Esophagus squamous epithelium (tissue), 5 donors: ENCODE data around the gene OVOL1. TPM values are rescaled to one million over a fixed set of nuclear protein-coding genes. Genes with fewer than 3 reads are reported as not detected.
A peak's percentile ranks its signal among the peaks of the same experiment; 100 is the strongest.
"Not testable (repeated sequence)": the region's sequence is repeated elsewhere in the genome, so short reads cannot be mapped to it uniquely, and the experiment has no call there.

Experiments
- DNase-seq: peaks from one replicate; lab custom pipeline; 2025; lab: John Stamatoyannopoulos, UW
- H3K27ac ChIP-seq, 4 donors: fragments of 200-600 bp; sonication (generic); one replicate each; pipeline ENCODE4 v1.5.1; 2016 to 2019; ENCODE audit warnings: mild to moderate bottlenecking in 1 of 4
- H3K27me3 ChIP-seq, 4 donors: fragments of 200-600 bp; sonication (generic); 1 replicate in 3 of 4; 2 replicates in 1 of 4; pipeline versions ENCODE4 v1.5.1 to v1.6.0; 2017 to 2021; ENCODE audit warnings: antibody characterized with exemption in 1 of 4
- H3K36me3 ChIP-seq, 3 donors: fragments of 200-600 bp; sonication (generic); one replicate each; pipeline ENCODE4 v1.5.1; 2016 to 2019
- H3K4me1 ChIP-seq, 3 donors: fragments of 200-600 bp; sonication (generic); one replicate each; pipeline ENCODE4 v1.5.1; 2017 to 2019
- H3K4me3 ChIP-seq, 4 donors: fragments of 200-600 bp; sonication (generic); 1 replicate in 3 of 4; 2 replicates in 1 of 4; pipeline ENCODE4 v1.5.1; 2016 to 2019; ENCODE audit warnings: mild to moderate bottlenecking in 2 of 4, moderate library complexity in 1 of 4
- H3K9me3 ChIP-seq, 3 donors: fragments of 200-600 bp; sonication (generic); one replicate each; pipeline ENCODE4 v1.5.1; 2016 to 2019
- CTCF ChIP-seq, 6 experiments: fragments of 450-650 bp in 4 of 6; fragments of 200-600 bp in 2 of 6; sonication (generic) in 2 of 6; IDR thresholded peaks; one replicate each; pipeline ENCODE4 v1.5.1; 2016 to 2019; ENCODE audit warnings: antibody characterized with exemption in 6 of 6, mild to moderate bottlenecking in 4 of 6, moderate library complexity in 4 of 6
- POLR2A ChIP-seq, 4 donors: fragments of 450-650 bp; IDR thresholded peaks; one replicate each; pipeline ENCODE4 v1.6.1; 2017; ENCODE audit warnings: antibody characterized with exemption in 4 of 4, mild to moderate bottlenecking in 4 of 4, moderate library complexity in 3 of 4
- WGBS, 2 donors: methylation state at CpG; one replicate each; pipeline ENCODE4 v1.1.5; 2018; 5-methylcytosine and 5-hydroxymethylcytosine counted together
- intact Hi-C: fragments of 100-400 bp; cut with DNase I; formaldehyde crosslinking; loops from one replicate; pipeline ENCODE4 v1.15.0; 2022
- total RNA-seq, 4 donors: library from RNA; depleted of rRNA; stranded (reverse); fragments of >200 nt; gene quantifications; one replicate each; pipeline ENCODE4 v1.1.0, GENCODE V29; 2016
- donor health status: DM: yes; HTN: yes; CAD: no.

Gene OVOL1
- total RNA-seq, 4 donors from 2014 or later, result 26.5 to 90.9 (median 55.3) TPM

- H3K27me3 ChIP-seq, result peaks cover 0 to 30% (median 0%) of the 10 kb centered on the region in 4 donors
- peaks cover 0 to 4% (median 0%) of the 10 kb centered on the region in 3 donors for H3K4me1 ChIP-seq
- no peak overlapping the region for H3K27ac ChIP-seq
- WGBS, 2 donors, result 60 to 81% methylated on average over 8 of the region's 18 CpGs
- TF ChIP-seq CTCF (IDR thresholded peaks at IDR 0.05) (peak in 2 of 6 experiments; percentile 12 to 24), POLR2A (IDR thresholded peaks at IDR 0.05) (no peak)
- no peak for DNase-seq
- intact Hi-C loops, result no loop called here
- H3K9me3 ChIP-seq, result no peaks in the 10 kb centered on the region
- no peaks in the 10 kb centered on the region for H3K36me3 ChIP-seq
- no peak overlapping the region for H3K4me3 ChIP-seq
Measured at GRCh38 chr11:65744026-65744698, 42.7 kb upstream of the OVOL1 start.

- peaks cover 0 to 4% (median 0%) of the 10 kb centered on the region in 3 donors for H3K4me1 ChIP-seq
- no peaks in the 10 kb centered on the region for H3K9me3 ChIP-seq
- no peak for DNase-seq
- no peak overlapping the region for H3K27ac ChIP-seq
- 79 to 82% methylated on average over 5 to 7 of the region's 8 CpGs for WGBS, 2 donors
- no peaks in the 10 kb centered on the region for H3K36me3 ChIP-seq
- intact Hi-C loops, result no loop called here
- TF ChIP-seq CTCF (IDR thresholded peaks at IDR 0.05) (no peak), POLR2A (IDR thresholded peaks at IDR 0.05) (no peak)
- H3K27me3 ChIP-seq, result peaks cover 0 to 33% (median 0%) of the 10 kb centered on the region in 4 donors
- no peak overlapping the region for H3K4me3 ChIP-seq
Measured at GRCh38 chr11:65744699-65745042, 42.2 kb upstream of the OVOL1 start.

- Histone ChIP-seq H3K4me3 (no peak overlapping the region), H3K27me3 (peaks cover 0 to 37% (median 0%) of the 10 kb centered on the region in 4 donors), H3K27ac (no peak overlapping the region), H3K4me1 (peaks cover 0 to 4% (median 0%) of the 10 kb centered on the region in 3 donors), H3K9me3 (no peaks in the 10 kb centered on the region), H3K36me3 (no peaks in the 10 kb centered on the region)
- WGBS, 2 donors, result 75 to 100% methylated on average over 4 to 6 of the region's 17 CpGs
- intact Hi-C loops, result no loop called here
- no peak for DNase-seq
- TF ChIP-seq POLR2A (IDR thresholded peaks at IDR 0.05) (no peak), CTCF (IDR thresholded peaks at IDR 0.05) (no peak)
Measured at GRCh38 chr11:65745049-65745448, 41.8 kb upstream of the OVOL1 start.

- H3K4me3 ChIP-seq, H3K27me3 ChIP-seq, H3K27ac ChIP-seq, H3K4me1 ChIP-seq, H3K36me3 ChIP-seq, DNase-seq, intact Hi-C loops, H3K9me3 ChIP-seq: not testable (repeated sequence)
- WGBS, 2 donors, result 68 to 76% methylated on average over 3 to 4 of the region's 5 CpGs
Measured at GRCh38 chr11:65762169-65762568, 24.7 kb upstream of the OVOL1 start.

- DNase-seq, result not testable (repeated sequence)
Measured at GRCh38 chr11:65762816-65763215, 24.0 kb upstream of the OVOL1 start.

GRCh38 chr11:65764434-65764833 lies 22.4 kb upstream of the OVOL1 start:
- no peak for DNase-seq
- WGBS, 2 donors, result 72 to 87% methylated on average over 5 of the region's 5 CpGs
- H3K4me3 ChIP-seq, result no peak overlapping the region

More at GRCh38 chr11:65762816-65763215, 24.0 kb upstream of the OVOL1 start:
- WGBS, 2 donors, result no CpG with 5 or more reads among the region's 29 CpGs
- H3K36me3 ChIP-seq, H3K27me3 ChIP-seq, H3K4me3 ChIP-seq, H3K4me1 ChIP-seq, H3K27ac ChIP-seq, H3K9me3 ChIP-seq, intact Hi-C loops: not testable (repeated sequence)

More at GRCh38 chr11:65764434-65764833, 22.4 kb upstream of the OVOL1 start:
- H3K27me3 ChIP-seq, result peaks cover 0 to 6% (median 0%) of the 10 kb centered on the region in 4 donors
- TF ChIP-seq POLR2A (IDR thresholded peaks at IDR 0.05), result no peak
- TF ChIP-seq CTCF (IDR thresholded peaks at IDR 0.05), result no peak
- no peak overlapping the region for H3K27ac ChIP-seq
- intact Hi-C loops, result no loop called here
- H3K36me3 ChIP-seq, result no peaks in the 10 kb centered on the region
- H3K9me3 ChIP-seq, result no peaks in the 10 kb centered on the region
- peaks cover 0 to 2% (median 0%) of the 10 kb centered on the region in 3 donors for H3K4me1 ChIP-seq
